ENCODE data around the gene RNF13.
A peak's percentile ranks its signal among the peaks of the same experiment; 100 is the strongest.
"Not testable (repeated sequence)": the region's sequence is repeated elsewhere in the genome, so short reads cannot be mapped to it uniquely, and the experiment has no call there.

The RNF13 gene

GRCh38 chr3:149801639-149802038, 11.4 kb upstream of the RNF13 start:
- DNase-seq = no peak

DNA sequence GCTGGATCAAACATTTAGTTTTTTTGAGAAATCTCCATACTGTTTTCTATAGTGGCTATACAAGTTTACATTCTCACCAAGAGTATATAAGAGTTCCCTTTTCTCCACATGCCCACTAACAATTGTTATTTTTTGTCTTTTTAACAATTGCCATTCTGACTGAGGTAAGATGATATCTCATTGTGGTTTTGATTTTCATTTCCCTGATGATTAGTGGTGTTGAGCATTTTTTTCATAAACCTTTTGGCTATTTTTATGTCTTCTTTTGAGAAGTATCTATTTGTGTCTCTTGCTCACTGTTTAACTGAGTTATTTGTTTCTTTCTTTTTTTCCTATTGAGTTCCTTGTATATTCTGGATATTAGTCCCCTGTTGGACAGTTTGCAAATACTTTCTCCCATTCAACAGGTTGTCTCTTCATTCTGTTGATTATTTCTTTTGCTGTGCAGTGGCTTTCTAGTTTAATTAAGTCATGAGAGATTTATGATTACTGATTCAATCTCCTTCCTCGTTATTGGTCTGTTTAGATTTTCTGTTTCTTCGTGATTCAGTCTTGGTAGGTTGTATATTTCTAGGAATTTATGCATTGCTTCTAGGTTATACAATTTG, 6.7 kb upstream of the RNF13 start:
- DNase-seq = no peak

DNA sequence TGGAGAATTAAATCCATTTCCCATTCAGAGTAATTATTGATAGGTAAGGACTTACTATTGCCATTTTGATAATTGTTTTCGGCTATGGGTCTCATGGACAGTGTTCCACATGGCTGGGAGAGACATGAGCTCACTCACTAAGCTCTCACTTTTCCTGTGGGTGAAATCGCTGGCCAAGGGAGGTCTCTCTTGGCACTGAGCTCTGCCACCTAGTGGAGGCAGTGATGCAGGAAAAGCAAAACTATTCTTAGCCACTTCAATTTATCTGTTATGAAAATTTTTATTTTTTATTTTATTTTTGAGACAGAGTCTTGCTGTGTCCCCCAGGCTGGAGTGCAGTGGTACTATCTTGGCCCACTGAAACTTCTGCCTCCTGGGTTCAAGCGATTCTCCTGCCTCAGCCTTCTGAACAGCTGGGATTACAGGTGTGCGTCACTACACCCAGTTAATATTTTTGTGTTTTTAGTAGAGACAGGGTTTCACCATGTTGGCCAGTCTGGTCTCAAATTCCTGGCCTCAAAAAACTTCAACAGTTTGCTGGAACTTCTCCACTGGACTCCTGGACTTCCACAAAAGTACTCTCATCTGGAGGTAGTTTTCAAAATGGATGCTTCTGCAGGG, 4.7 kb upstream of the RNF13 start:
- peak; percentile 67 to 76 for DNase-seq

DNA sequence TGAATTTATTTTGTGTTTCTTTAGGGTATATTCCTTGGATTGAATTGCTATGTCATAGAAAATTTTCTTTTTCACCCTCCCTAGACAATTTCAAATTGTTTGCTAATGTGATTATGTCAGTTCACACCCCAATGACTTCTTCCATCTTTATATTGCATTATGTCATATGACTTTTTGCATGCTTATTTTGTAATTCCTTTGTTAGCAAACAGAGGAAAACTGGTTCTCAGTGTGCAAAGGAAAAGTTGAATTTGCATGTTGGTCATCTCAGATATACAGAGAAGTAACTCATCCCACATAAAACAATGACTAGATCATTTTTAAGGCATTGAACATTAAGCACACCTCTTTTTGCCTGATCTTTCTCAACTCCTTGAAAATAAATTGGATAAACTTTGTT, 3.3 kb upstream of the RNF13 start:
- no peak for DNase-seq

GRCh38 chr3:149810846-149811245, 2.2 kb upstream of the RNF13 start:
- no peak for DNase-seq

DNA sequence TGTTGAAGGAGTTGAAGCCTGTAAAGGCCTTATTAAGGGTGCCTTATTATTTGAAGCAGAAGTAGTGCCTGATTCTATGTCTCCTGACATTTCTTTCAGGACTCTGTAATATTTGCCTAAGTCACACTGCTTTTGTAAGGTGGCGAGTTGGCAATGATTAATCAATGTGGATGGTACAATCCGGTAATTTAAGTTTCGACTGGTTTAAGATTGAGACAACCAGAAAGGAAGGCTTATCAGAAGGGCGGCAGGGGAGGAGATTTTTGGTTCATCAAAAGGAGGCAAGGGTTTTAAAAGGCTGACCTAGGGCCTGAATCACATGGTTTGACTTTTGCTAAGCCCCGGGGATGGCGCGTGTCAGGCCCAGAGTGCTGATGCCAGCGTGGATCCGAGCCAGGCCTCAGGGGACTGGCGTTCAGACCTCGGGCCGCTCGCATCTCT, 830 bp upstream of the RNF13 start:
- DNase-seq = no peak

DNA sequence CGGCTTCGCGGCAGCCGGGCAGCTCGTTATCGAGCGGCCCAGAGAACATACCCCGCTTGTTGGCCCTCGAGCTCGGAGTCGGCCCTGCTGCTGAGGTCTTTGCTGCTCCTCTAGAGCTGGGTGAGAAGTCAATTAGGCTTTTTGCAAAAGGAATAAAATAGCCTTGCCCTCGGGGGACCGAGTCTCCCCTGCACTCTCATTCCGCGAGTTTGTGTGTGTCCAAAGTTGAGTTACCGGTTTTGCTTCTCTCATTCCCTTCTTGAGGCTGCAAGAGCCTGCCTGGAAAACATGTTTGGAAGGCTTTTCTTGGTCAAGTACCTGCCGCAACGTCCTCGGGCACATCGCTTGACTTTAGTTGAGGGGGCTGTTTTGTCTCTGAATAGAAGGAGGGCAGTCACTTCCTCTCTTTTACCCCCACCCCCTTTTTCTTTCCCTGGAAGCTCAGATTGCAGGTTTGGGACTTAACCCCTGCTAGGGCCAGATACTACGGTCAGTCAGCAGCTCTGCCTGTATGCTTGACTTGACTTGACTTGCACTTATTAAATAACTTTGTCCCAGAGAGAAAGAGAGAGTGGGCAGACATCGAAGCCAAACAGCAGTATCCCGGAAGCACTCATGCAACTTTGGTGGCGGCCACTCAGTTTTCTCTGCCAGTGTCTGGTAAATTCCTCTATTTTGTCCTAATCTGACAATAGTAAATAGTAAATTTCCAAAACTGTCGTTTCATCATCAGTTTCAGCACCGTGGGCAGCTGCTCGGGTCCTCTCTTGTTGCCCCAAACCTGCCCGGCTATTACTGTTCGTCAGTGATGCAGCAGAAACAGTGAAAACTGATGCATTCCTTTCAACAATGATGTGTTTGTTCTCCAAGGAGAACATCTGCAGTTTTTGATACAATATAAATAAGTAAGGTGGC, 609 bp downstream of the RNF13 start:
- peak; percentile 47 to 68 for DNase-seq

- DNase-seq = peak; percentile 23 to 37
Measured at GRCh38 chr3:149815321-149815720, 2.3 kb downstream of the RNF13 start.

DNA sequence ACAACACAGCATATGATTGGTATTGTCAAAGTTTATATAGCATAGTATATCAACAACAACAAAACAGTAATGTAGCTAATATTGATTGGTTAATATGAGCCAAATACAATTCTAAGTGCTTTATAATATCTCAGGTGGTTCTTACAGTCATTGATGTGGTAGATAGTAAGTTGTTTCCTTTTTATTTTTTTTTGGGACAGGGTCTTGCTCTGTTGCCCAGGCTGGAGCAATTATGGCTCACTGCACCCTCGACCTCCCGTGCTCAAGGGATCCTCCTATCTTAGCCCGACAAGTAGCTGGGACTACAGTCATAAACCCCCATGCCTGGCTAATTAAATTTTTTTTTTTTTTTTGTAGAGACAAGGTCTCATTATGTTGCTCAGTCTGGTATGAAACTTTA, 2.7 kb downstream of the RNF13 start:
- DNase-seq = no peak

DNA sequence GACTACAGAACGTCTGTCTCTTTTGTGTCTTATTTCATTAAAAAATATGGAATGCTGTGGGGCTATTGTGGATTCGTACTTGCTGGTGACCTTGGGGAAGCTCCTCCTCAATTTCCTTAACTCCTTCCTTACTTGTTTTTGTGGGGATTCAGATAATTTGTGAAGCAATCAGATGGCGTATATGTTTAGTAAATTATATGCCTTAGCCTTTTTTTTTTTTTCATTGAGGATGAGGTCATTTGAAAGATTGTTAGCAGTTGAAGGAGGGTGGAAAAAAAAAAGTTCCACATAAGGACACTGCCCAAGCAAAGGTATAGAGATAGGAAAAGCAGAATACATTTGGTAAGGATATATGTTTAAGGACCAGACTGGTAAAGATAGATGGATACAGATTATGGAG, 3.3 kb downstream of the RNF13 start:
- DNase-seq = no peak

- peak; percentile 36 to 41 for DNase-seq
Measured at GRCh38 chr3:149816986-149817385, 4.0 kb downstream of the RNF13 start.

DNA sequence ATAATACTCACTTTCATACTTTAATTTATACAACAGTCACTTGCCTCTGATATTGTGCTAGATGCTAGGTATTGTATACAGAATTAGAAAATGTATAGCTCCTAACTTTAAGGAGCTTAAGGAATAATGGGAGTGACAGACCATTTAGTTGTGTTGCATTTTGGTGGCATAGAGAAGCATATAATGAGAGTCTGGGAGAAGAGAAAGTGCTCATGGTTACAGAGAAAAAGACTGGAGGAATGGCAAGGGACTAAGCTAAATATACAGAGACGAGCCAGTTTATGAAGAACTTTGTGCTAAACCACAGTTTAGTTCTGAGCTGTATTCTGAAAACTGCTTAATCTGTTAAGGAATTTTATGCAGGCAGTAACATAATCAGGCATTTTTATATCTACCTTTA, 6.4 kb downstream of the RNF13 start:
- no peak for DNase-seq

DNA sequence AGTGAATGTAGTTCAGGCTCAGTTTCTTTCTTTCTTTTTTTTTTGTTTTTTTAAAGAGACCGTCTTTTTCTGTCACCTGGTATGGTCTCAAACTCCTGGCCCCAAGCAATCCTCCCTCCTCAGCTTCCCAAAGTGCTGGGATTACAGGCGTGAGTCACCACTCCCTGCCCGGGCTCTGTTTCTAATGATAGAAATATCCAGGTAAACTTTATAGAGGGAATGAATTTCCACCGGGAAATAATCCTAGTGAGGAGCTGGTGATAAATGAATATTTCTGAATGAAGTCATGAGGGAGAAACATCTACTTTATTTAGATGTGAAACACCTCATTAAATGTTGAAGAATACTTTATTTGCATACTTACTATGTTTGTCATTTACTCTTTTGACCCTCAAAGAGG, 7.2 kb downstream of the RNF13 start:
- DNase-seq = no peak

DNA sequence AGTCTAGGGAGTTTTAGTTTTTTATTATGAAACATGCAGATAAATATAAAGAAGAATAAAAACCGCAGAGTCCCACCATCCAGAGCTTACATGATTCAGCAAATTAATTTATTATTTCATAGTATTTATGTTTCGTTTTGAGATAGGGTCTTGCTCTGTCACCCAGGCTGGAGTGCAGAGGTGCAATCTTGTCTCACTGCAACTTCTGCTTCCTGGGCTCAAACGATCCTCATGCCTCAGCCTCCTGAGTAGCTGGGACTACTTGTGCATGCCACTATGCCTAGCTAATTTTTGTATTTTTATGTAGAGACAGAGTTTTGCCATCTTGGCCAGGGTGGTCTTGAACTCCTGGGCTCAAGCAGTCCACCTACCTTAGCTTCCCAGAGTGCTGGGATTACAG, 13.6 kb downstream of the RNF13 start:
- no peak for DNase-seq

- DNase-seq = no peak
Measured at GRCh38 chr3:149828390-149828789, 15.4 kb downstream of the RNF13 start.

DNA sequence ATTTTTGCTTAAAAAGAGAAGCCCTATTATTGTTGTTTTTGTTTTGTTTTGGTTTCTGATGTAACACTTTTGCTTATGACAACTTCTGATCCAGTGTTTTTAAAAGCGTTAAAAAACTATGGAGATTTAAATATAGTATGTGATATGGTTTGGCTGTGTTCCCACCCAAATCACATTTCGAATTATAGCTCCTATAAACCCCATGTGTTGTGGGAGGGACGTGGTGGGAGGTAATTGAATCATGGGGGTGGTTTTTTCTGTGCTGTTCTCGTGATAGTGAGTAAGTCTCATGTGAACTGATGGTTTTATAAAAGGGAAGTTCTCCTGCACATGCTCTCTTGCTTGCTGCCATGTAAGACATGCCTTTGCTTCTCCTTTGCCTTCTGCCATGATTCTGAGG, 16.6 kb downstream of the RNF13 start:
- DNase-seq = not testable (repeated sequence)

- no peak for DNase-seq
Measured at GRCh38 chr3:149830902-149831301, 17.9 kb downstream of the RNF13 start.

DNA sequence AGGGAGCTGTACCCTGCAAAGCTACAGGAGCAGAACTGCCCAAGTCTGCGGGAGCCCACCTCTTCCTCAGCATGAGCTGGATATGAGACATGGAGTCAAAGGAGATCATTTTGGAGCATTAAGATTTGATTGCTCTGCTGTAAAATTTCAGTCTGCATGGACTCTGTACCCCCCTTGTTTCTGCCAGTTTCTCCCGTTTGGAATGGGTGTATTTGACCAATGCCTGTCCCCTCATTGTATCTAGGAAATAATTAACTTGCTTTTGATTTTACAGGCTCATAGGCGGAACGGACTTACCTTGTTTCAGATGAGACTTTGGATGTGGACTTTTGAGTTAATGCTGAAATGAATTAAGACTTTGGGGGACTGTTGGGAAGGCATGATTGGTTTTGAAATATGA, 18.3 kb downstream of the RNF13 start:
- DNase-seq = no peak

- DNase-seq = no peak
Measured at GRCh38 chr3:149832086-149832485, 19.1 kb downstream of the RNF13 start.

GRCh38 chr3:149833241-149833640, 20.2 kb downstream of the RNF13 start:
- no peak for DNase-seq

DNA sequence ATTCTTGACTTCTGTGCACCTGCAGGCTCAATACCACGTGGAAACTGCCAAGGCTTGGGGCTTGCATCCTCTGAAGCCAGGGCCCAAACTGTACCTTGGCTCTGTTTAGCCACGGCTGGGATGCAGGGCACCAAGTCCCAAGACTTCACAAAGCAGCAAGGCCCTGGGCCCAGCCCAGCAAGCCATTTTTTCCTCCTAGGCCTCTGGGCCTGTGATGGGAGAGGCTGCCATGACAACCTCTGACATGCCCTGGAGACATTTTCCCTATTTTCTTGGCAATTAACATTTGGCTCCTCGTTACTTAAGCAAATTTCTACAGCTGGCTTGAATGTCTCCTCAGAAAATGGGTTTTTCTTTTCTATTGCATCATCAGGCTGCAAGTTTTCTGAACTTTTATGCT, 25.5 kb downstream of the RNF13 start:
- not testable (repeated sequence) for DNase-seq

- not testable (repeated sequence) for DNase-seq
Measured at GRCh38 chr3:149839469-149839868, 26.5 kb downstream of the RNF13 start.

- DNase-seq = no peak
Measured at GRCh38 chr3:149839896-149840295, 26.9 kb downstream of the RNF13 start.

- no peak for DNase-seq
Measured at GRCh38 chr3:149843502-149843901, 30.5 kb downstream of the RNF13 start.

Data from Kasumi-1 (cell line).